GM12892 (cell line): Measurements from ENCODE around the gene A1CF.
"Not testable (repeated sequence)": the region's sequence is repeated elsewhere in the genome, so short reads cannot be mapped to it uniquely, and the experiment has no call there.

Experiments
- POLR2A ChIP-seq: IDR thresholded peaks from 2 replicates; pipeline ENCODE4 v1.6.1; 2011; ENCODE audit warnings: low read depth, low read length, control low read depth
- POLR2AphosphoS5 ChIP-seq: IDR thresholded peaks from 2 replicates; pipeline ENCODE4 v1.6.1; 2011; ENCODE audit warnings: low read depth, low read length, control low read depth

DNA sequence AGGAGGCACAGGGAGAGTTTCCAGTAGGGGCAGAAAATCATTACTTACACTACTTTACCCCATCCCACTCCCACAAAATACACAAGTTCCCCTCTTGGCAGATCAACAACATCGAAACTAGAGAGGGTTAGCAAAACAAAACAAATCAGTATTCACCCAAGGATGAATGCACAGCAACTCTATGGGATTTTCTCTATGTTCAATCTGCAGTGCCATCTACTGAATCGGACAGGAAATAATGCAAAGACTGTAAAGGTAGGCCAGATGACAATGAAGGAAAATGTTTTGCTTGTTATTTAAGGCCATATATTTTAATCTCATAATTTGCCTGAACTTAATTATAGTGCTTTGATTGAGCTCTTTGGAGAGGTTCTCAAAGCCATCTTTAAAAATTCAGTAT, 110.6 kb downstream of the A1CF start:
- TF ChIP-seq POLR2AphosphoS5, POLR2A: not testable (repeated sequence)
